Fibroblast of peridontal ligament (primary cell): ENCODE data around the gene DCLK3.

Experiments
- DNase-seq: peaks from one replicate; pipeline ENCODE4 v3.0.0-alpha.2; 2010; ENCODE audit errors: extremely low read depth

DCLK3 gene

GRCh38 chr3:36669764-36670163, 94.6 kb downstream of the DCLK3 start:
- no peak for DNase-seq

DNA sequence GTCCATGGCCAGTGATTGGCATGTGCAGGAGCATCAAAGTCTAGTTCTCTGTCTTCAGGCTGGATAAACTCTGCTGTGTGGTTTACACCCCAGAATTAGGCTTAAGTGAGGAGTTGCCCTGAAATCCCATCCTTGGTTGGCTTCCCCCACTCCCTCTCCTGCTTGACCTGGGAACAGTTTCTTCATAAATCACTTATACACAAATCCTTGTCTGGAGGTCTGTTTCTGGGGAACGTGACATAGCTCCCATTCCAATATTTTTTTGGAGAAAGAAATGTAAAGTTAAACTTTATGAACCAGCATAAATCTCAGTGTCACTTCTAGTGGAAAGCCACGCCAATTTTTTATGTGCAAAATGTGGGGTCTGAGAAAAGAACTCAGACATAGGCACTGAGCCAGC, 98.2 kb downstream of the DCLK3 start:
- DNase-seq = no peak

DNA sequence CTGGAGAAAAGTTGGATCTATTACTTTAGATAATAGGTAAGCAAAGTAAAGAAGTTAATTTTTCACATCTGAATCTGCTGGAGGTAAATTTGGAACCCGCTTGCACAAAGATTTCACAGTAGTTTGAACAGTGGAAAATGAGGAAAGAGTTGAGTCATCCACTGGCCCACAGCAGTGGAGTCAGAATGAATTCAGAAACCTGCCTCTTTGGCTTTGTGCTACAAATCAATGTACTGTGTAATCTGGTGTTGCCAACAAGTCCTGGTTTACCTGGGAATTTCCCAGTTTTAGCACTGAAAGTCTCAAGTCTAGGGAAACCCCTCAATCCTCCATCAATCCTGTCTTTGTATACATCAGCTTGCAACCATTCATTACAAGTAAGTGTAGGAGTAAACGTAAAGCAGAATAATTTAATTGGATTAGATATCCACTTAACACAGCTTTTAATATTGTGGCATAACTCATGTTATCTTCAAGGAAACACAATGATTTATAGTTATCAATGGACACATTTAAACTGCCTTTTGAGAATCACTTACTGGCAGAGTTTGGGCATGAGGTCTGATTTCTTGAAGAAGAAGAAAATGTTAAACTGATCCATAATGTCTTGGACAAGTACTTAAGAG, 100.6 kb downstream of the DCLK3 start:
- peak; percentile 63 for DNase-seq

- DNase-seq = no peak
Measured at GRCh38 chr3:36662626-36663025, 101.7 kb downstream of the DCLK3 start.
